CD4-positive, alpha-beta T cell treated with Interleukin-21 for 1 hour (primary cell): ENCODE measurements around the gene MYL7.

Experiments used
- DNase-seq: peaks from one replicate; pipeline ENCODE4 v3.0.0-alpha.2; 2020

The MYL7 gene

DNA sequence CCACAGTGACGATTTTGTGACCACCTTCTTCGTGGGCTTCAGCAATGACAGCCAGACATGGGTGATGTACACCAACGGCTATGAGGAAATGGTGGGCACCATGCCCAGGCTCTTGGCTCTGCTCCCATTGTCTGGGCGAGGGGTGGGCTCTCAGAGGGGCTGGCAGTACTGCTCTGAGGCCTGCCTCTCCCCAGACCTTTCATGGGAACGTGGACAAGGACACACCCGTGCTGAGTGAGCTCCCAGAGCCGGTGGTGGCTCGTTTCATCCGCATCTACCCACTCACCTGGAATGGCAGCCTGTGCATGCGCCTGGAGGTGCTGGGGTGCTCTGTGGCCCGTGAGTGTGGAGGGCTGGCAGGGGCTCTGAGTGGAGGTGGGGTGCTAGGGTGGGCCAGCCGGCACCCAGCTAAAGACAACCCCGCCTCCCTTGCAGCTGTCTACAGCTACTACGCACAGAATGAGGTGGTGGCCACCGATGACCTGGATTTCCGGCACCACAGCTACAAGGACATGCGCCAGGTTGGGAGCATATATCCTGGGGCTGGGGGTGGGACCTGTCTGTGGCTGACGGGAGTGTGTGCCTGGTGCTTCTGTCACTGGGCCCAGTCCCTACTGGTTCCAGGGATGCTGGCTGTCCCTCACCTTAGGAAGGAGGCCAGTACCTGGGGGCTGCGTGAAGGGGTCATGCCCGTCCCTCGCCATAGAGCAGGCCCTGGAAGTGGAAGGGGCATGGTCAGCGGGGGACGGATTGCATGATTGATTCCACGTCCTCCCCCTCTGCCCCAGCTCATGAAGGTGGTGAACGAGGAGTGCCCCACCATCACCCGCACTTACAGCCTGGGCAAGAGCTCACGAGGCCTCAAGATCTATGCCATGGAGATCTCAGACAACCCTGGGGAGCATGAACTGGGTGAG, 30.2 kb downstream of the MYL7 start:
- no peak for DNase-seq

DNA sequence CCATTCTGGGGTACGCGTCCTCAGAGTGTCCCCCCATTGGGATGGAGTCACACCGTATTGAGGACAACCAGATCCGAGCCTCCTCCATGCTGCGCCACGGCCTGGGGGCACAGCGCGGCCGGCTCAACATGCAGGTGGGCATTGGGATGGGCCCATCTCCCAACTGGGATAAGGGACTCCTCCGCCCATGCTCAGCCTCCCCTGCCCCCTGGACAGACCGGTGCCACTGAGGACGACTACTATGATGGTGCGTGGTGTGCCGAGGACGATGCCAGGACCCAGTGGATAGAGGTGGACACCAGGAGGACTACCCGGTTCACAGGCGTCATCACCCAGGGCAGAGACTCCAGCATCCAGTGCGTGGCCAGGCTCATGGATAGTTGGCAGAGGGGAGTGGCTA, 31.1 kb downstream of the MYL7 start:
- no peak for DNase-seq

DNA sequence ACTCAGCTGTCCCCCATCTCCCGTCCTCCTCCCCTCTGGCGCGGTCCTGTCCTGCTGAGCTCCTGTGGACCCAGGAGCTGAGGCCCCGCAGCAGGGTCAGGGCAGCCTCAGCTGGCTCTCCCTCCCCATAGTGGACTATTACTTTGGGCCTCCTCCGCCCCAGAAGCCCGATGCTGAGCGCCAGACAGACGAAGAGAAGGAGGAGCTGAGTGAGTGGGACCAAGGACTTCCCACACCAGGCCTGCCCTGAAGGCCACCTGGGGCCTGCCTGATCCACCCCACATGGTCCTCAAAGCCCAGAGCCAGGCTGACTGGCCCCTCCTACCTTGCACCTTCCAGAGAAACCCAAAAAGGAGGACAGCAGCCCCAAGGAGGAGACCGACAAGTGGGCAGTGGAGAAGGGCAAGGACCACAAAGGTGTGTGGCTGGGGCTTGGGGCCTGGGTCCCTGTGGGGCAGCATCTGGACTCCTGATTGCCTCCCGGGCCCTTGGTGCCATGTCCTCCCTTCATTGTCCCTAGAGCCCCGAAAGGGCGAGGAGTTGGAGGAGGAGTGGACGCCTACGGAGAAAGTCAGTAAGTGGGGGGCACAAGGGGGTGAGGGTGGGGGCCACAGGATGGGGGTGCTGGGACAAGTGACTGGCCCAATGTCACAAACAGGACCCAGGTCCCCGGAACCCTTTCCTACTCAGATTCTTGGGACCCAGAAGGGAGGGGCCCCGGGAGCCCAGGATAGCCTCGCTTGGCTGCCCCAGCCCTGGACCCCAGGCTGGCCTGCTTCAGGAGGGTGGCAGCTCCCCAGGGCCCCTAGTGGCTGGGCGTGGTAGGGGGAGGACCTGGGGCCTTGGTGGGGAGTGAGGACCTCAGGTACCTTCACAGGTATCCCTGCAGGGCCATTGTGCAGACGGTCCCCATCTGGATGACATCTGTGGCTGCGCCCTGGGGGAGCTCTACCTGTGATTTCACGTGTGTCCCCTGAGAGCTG, 32.1 kb downstream of the MYL7 start:
- no peak for DNase-seq

DNA sequence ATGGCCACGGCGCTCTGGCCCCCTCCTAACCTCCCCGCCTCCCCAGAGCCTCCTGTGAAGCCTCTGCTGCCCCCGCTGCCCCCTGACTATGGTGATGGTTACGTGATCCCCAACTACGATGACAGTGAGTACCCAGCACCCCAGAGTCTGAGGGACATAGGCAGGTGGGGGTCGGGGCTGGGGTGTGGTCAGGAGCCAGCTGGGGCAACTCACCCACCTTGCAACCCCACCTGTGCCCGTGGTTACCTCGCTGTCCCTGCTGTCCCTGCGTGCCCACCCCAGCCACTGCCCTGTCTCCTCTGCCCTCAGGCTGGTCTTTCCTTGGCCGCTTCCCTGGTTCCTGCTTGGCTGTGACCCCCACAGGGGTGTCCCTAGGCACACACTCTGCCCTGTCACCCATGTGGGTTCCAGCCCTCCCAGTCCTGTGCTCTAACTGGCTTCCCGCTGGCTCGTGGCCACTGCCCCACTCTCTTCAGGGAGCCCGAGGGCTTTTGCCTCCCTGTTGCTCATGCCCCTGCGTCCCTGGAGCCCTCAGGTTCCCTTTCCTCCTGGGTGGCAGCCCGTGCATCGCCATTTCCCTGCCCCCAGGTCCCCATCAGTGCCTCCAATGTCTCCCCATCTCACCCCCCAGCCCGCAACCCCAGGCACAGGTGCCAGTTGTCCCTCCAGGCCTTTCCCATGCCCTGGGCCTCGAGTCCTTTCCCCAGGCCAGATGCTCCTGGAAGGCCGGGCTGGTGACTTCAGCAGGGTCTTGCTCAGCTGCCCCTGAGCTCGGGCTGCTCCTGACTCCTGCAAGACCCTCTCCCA, 33.0 kb downstream of the MYL7 start:
- no peak for DNase-seq

DNA sequence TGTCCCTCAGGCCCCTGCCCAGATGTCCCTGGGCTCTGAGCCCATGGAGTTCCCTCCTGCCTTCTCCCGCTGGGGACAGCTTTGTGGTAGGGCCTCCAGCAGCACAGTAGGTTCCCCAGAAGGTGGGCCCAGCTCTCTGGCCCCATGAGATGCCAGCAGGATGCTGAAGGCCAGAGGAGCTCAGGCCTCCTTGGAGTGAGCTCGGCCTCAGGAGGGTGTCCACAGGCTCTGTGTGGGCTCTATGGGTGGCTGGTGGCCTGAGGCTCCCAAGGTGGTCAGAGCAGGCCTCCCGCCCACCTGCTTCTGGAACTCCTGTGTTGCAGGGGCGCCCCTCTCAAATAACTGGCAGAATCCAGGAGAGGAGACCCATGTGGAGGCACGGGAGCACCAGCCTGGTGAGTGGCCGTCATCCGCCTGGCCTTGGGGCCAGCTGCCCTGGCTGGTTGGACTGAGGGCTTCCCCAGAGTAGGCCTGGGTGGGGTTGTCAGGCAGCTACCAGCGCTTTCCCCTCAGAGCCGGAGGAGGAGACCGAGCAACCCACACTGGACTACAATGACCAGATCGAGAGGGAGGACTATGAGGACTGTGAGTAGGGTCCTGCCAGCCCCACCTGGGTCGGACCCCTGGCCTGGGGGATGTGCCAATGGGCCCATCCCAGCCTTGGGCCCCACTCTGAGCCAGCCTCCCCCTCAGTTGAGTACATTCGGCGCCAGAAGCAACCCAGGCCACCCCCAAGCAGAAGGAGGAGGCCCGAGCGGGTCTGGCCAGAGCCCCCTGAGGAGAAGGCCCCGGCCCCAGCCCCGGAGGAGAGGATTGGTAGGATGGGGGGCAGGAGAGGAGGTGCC, 33.8 kb downstream of the MYL7 start:
- DNase-seq, result no peak

DNA sequence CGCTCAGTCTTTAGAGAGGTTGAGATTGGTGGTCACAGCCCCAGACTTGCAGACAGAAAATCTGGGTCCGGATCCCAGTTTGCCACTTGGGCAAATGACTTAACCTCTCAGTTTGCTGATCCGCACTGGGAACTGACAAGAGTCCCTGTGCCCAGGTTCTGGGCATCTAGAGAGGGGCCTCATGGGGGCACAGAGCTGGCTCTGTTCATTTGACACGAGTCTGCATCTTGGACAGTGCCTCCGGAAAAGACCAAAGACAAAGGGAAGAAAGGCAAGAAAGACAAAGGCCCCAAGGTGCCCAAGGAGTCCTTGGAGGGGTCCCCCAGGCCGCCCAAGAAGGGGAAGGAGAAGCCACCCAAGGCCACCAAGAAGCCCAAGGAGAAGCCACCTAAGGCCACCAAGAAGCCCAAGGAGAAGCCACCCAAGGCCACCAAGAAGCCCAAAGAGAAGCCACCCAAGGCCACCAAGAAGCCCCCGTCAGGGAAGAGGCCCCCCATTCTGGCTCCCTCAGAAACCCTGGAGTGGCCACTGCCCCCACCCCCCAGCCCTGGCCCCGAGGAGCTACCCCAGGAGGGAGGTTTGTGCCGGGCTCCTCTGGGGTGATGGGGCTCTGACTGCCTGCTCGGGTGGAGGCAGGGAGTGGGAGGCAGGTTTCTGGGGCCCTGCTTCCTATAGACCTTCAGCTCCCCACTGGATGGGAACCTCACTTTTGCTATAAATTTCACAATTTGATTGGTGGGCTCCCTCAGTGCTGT, 34.6 kb downstream of the MYL7 start:
- DNase-seq, result no peak

DNA sequence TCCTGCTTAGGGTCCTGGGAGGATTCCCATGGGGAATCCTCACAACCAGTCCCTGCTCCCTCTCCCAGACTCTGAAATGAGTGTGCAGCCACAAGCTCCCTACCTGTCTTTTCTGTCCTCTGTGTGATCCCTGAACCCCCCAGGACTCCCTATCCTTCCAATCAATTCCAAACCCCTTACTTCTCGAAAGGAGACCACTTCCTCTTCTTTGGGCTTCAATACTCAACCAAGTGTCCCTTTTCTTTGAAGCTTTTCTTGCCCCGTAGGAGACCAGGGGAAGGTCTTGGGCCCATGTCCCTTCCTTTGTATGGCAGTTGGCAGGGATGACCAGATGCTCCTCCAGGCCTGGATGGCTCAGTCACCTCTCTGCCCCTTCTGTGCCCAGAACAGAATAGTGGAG, 35.3 kb downstream of the MYL7 start:
- no peak for DNase-seq

DNA sequence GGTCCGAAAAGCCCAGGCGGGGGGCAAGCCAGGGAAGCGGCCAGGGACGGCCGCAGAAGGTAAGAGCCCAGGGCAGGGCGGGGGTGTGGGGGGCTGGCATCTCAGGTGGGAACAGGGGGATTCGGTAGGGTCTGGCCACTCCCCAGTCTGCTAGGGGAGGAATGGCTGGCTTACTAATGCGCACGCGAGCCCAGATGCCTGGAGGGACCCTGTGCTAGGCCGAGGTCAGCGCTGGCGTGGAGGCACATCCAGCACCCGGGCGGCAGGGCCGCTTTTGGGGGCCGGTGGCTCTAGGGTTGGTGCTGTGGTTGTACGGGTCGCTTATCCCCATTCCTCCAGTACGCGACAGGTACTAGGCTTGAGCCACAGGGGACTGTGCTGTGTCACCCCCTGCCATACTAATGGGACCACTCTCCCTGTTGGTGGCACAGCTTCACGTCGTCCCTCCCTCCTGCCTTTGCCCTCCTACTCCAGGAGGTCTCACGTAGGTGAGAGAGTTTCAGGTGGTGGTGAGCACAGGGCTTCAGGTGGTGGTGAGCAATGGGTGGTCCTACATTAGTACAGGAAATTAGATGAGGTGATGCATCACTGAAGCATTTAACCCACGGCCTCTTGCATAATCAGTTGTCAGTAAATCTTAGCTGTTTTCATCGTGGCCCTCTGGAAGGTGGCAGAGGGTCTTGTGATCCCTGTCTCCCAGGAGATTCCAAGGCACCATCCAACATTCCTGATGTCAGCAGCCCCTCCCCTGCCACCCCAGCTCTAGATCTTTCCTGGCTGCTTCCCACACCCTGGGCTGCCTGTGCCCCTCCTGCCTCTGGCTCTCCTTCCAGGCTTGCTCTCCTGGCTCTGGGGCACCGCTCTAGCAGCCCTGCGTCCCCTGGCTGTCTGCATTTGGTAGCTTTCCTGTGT, 36.0 kb downstream of the MYL7 start:
- DNase-seq, result no peak

DNA sequence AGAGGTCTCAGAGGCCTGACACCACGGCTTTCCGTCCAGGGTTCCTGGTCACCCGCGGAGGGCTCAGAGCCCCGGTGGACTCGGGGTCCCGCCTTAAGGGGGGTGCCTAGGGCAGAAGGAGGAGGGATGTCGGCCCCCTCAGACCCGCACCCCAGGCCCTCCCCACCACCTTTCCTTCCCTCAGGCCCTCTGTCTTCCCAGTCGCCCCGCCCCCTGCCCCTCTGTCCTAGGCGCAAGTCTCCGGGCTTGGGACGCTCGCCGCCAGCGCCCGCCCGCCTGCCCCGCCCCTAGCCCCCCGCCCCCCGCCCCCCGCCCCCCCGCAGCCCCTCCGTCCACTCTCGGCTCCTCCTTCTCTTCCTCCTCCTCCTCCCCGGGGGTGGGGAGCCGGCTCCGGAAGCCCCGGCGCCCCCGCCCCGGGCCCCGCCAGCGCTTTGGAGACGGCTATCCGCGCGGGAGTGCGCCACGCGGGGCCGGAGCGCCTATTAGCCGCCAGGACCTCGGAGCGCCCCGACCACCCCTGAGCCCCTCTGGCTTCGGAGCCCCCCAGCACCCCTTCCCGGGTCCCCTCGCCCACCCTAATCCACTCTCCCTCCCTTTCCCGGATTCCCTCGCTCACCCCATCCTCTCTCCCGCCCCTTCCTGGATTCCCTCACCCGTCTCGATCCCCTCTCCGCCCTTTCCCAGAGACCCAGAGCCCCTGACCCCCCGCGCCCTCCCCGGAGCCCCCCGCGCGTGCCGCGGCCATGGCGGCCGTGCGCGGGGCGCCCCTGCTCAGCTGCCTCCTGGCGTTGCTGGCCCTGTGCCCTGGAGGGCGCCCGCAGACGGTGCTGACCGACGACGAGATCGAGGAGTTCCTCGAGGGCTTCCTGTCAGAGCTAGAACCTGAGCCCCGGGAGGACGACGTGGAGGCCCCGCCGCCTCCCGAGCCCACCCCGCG, 36.9 kb downstream of the MYL7 start, which contains the start of gene AEBP1:
TSS of gene AEBP1 (plus strand) at position 423 of the 937 bp plus-strand sequence. CDS start at position 744, 321 bp downstream.
- peak; percentile 25 for DNase-seq

DNA sequence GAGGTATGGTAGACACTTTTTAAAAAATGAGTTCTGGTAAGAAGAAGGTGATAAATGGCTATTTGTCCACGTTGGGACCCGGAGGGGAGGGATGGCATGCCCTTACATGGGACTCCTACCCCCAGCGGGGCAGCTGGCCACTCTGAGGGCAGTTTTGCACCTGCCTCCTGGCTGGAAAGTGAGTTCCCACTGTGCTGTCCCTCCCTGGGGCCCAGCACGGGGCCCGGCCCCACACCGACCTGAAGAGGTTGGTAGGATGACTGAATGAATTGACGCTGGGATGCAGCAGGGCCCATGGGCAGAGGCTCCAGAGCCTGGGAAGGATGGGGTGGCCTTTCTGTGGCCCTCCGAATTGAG, 37.6 kb downstream of the MYL7 start:
- no peak for DNase-seq

DNA sequence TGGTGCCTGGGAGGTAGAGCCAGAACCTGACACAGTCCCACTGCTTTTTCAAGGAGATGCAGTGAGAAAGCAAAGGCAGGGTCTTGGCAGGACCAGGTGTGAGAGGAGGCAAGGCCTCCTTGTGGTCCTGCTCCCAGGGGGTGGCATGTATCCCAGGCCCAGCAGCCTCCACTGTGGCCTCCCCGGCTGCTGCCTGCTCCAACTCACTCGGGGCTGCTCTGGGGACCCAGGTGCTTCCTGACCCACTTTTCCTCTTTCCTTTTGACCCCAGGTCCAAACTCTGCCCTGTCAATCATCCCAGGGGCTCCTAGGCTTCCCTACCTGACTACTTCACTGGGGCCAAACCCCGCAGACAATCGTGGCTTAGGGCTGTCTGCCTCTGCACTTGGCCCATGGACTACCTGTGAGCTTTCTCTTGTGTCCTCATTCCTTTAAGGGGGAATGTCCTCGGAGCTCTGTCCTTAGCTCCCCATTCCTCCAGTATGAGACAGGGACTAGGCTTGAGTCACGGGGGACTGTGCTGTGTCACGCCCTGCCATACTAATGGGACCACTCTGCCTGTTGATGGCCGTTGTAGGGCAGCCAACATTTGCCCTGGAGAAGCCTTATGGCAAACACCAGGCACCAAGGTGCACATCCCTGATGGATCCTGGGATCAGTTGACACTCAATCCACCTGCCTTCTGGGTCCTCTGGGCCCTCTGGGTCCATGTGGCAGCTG, 38.1 kb downstream of the MYL7 start:
- no peak for DNase-seq

DNA sequence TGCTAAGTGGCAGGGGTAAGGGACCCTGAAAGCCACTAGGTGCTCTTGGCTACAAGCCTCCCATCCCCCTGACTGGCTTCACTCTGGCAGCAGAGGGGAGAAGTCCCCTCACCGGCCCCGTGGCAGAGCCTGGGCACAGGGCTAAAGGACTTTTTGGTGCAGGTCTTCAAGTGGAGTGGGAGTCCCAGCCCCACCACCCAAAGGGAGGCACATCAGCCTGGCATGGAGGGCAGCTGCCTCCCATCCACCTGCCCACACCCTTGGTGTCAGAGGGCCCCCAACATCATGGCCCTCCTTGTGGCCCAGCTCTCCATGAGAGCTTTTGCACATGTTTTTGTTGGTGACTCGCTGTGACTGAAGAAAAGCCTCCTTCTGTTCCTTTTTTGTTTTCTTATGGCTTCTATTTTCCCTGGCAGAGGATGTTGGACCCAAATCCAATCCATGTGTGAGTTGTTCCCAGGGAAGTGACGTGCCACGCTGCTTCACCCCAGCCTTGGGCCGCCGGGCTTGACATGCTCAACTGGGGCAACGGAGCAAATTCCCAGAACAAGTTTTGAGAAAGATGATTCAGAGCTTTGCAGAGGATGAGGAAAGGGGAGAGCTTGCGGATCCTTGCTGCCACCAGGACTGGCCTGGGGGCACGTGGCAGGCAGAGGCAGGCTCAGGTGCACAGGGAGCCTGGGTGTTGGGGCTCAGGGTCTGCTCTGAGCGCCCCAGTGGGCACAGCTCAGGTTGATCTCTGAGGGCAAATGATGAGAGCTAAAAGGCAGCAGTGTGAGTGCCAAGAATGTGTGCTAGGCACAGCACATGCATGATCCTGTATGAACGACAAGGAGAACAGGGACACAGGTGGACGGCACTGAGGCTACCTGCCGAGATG, 38.9 kb downstream of the MYL7 start:
- DNase-seq, result no peak

DNA sequence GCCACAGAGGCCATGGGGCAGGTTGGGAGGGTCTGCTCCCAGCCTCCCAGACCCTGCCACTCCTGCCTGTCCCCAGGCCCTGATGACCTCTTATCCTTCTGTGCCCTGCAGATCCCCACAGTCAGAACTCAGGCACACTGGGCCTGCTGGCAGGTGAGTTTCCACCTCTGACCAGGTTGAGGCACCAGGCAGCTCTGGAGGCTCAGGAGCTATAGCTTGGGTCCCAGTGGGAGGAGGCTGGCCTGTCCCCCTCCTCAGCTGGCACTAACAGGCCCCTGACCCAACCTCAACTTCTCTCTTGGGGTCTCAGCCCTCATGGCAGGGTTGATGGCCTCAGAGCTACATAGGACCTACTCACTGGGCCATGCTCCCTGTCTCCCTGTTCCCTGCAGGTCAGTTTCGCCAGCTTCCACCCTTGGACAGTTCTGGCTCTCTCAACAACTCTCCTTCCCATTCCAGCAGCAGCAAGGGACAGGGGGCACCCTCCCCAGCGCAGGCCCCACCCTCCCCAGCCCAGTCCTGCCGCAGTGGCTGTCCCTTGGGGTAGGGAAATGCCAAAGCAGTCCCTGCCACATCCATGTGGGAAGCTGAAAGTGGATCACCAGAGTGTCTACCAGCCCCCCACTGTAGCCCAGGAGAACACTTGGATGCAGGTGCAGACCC, 39.7 kb downstream of the MYL7 start:
- no peak for DNase-seq

DNA sequence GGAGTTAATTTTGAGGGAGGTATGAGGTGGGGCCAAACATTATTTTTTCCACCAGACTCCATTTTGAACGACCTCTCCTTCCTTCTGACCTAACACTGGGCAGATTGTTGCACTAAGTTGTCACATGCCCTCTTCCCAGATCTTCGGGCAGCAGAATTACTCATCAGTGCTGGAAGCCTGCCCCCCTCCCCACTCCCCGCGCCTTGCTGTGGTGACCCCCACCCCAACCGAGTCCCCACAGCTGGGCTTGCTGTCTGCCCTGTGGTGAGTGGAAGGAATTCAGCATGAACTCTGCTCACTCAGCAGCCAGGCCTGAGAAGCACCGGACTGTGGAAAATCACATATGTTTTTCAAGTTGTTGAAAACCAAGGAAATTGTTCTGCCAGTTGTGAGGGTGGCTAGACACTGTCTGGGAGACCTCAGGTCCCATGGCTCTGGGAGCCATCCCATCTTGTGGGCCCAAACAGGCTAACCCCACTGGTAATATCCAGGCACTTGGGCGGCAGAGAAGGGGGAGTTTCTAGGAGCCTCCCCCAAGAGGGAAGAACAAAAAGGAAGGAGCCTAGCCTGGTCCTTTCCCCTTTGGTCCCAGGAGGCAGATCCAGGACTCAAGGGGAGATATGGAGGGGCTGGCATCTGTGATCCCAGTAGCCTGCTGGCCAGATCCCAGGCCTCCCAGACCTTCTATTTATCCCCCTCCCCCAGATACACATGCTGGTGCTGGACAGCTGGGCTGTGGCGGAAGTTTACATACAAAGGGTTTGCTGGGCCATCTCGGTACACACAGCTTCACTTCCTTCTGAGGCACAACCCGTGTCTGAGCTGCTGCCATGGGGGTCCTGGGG, 40.5 kb downstream of the MYL7 start:
- no peak for DNase-seq

DNA sequence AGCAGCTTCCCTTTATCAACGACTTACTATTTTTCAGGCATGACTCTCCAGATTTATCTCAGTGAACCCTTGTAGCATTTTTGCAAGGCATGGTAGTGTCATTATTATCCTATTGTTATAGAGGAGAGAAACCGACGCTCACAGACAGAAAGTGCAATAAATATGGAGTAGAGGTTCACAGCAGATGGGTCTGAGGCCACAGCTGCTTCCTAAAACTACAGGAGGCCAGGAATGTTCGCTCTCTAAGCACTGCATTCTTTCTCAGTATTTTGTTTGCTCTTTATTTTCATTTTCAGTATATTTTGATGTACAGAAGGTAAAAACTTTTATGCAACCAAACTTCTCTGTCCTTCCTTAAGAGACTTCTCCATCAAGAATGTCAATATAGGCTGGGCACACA, 41.5 kb downstream of the MYL7 start:
- DNase-seq, result no peak
